Astrocyte (in vitro differentiated cells and primary cell): ENCODE results near the gene RNH1.

Experiments
- EZH2 ChIP-seq: IDR thresholded peaks from 2 replicates; pipeline ENCODE4 v1.6.1; 2012; ENCODE audit warnings: mild to moderate bottlenecking, low read length, inconsistent platforms; ENCODE audit not compliant: insufficient read depth
- TF ChIP-seq, protein P1 (sequence below): IDR thresholded peaks from 2 replicates; pipeline ENCODE4 v1.5.1; 2011; ENCODE audit warnings: low read depth, mild to moderate bottlenecking, inconsistent platforms, low read length, moderate library complexity; ENCODE audit not compliant: insufficient read depth

DNA sequence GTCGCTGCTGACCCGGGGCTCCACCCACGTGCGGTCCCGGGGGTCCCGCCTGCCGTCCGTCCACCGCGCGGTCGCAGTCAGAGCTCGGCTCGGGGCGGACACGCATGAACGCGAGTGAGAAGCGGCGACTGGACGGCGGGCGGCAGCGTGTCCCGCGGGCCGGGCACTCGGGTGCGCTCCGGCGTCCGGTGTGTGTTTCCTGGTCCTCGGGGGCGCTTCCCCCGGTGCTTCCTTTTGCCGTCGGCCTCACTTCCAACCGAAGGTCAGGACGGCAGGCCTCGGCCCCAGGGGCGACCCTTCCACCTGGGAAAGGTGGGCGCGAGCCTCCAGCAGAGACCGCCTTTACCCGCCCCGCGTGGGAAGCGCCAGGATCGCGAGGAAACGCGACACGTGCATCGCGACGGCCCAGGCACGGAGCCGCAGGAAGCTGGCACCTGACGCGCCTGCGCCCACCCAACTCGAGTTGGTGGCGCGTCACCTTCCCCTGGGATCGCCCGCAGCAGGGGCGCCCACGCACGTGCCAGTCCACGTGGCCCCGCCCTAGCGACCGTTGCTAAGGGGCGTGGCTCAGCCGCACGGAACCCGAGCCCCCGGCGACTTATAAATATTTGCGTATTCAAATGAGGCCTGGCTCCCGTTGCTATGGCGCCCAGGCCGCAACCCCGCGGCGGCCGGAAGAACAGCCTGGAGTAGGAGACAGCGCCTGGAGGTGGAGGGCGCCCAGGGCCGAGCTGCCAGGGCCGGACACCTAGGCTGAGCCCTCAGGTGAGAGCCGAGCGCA lies 30.0 kb upstream of the RNH1 start, which contains the start of gene LRRC56:
- TF ChIP-seq, protein P1, sequence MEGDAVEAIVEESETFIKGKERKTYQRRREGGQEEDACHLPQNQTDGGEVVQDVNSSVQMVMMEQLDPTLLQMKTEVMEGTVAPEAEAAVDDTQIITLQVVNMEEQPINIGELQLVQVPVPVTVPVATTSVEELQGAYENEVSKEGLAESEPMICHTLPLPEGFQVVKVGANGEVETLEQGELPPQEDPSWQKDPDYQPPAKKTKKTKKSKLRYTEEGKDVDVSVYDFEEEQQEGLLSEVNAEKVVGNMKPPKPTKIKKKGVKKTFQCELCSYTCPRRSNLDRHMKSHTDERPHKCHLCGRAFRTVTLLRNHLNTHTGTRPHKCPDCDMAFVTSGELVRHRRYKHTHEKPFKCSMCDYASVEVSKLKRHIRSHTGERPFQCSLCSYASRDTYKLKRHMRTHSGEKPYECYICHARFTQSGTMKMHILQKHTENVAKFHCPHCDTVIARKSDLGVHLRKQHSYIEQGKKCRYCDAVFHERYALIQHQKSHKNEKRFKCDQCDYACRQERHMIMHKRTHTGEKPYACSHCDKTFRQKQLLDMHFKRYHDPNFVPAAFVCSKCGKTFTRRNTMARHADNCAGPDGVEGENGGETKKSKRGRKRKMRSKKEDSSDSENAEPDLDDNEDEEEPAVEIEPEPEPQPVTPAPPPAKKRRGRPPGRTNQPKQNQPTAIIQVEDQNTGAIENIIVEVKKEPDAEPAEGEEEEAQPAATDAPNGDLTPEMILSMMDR, result no peak
- no peak for TF ChIP-seq EZH2
